Liver (tissue), 9 donors: Measurements from ENCODE around the gene DNPEP. TPM values are rescaled to one million over a fixed set of nuclear protein-coding genes. Genes with fewer than 3 reads are reported as not detected.

Experiments used
- DNase-seq: peaks from one replicate; pipeline ENCODE4 v3.0.0-alpha.2; 2017; ENCODE audit warnings: low spot score
- H3K27ac ChIP-seq, 2 donors: one replicate each; pipeline ENCODE4 v1.7.0; 2013; ENCODE audit warnings: inconsistent platforms in 2 of 2, low read length in 2 of 2, control low read depth in 1 of 2, low read depth in 1 of 2, mild to moderate bottlenecking in 1 of 2
- H3K27me3 ChIP-seq, 4 donors: one replicate each; pipeline versions ENCODE4 v1.6.1 to v1.7.0; 2013; ENCODE audit warnings: low read length in 3 of 4, inconsistent platforms in 1 of 4, mild to moderate bottlenecking in 1 of 4, moderate library complexity in 1 of 4; ENCODE audit not compliant: control insufficient read depth in 4 of 4, insufficient read depth in 4 of 4
- H3K36me3 ChIP-seq, 4 donors: one replicate each; pipeline versions ENCODE4 v1.6.1 to v1.7.0; 2013; ENCODE audit warnings: low read length in 3 of 4, mild to moderate bottlenecking in 3 of 4, low read depth in 1 of 4, moderate library complexity in 1 of 4; ENCODE audit not compliant: control insufficient read depth in 4 of 4, insufficient read depth in 3 of 4
- H3K4me1 ChIP-seq, 4 donors: one replicate each; pipeline versions ENCODE4 v1.6.1 to v1.7.0; 2013; ENCODE audit warnings: low read length in 3 of 4, mild to moderate bottlenecking in 3 of 4, moderate library complexity in 1 of 4; ENCODE audit not compliant: control insufficient read depth in 4 of 4, insufficient read depth in 4 of 4
- H3K4me3 ChIP-seq, 3 donors: one replicate each; pipeline versions ENCODE4 v1.6.1 to v1.7.0; 2013; ENCODE audit warnings: low read length in 3 of 3, control low read depth in 1 of 3, low read depth in 1 of 3, mild to moderate bottlenecking in 1 of 3
- H3K9ac ChIP-seq, 2 donors: one replicate each; pipeline ENCODE4 v1.7.0; 2013; ENCODE audit warnings: low read length in 2 of 2, mild to moderate bottlenecking in 2 of 2, moderate library complexity in 2 of 2, control low read depth in 1 of 2, low read depth in 1 of 2
- H3K9me3 ChIP-seq, 4 donors: one replicate each; pipeline versions ENCODE4 v1.6.1 to v1.7.0; 2013; ENCODE audit warnings: low read length in 3 of 4; ENCODE audit not compliant: control insufficient read depth in 4 of 4
- ATF3 ChIP-seq: IDR thresholded peaks from 2 replicates; pipeline ENCODE4 v1.6.1; 2016; ENCODE audit warnings: antibody characterized with exemption
- EGR1 ChIP-seq, 2 donors: IDR thresholded peaks; 2 replicates each; pipeline ENCODE4 v1.6.1; 2016 to 2018; ENCODE audit warnings: antibody characterized with exemption in 2 of 2, low read depth in 2 of 2
- FOXA2 ChIP-seq: IDR thresholded peaks from 2 replicates; pipeline ENCODE4 v1.6.1; 2016; ENCODE audit warnings: antibody characterized with exemption
- HNF4A ChIP-seq, 2 donors: conservative IDR thresholded peaks; 2 replicates each; pipeline ENCODE4 v1.6.1; 2016; ENCODE audit warnings: antibody characterized with exemption in 2 of 2, mild to moderate bottlenecking in 2 of 2
- HNF4G ChIP-seq: IDR thresholded peaks from 2 replicates; pipeline ENCODE4 v1.6.1; 2016; ENCODE audit warnings: antibody characterized with exemption
- NR2F2 ChIP-seq: IDR thresholded peaks from 2 replicates; pipeline ENCODE4 v1.6.1; 2016; ENCODE audit warnings: antibody characterized with exemption
- RAD21 ChIP-seq, 2 donors: IDR thresholded peaks; 2 replicates each; pipeline ENCODE4 v1.6.1; 2016; ENCODE audit warnings: antibody characterized with exemption in 2 of 2, mild to moderate bottlenecking in 2 of 2
- SP1 ChIP-seq: IDR thresholded peaks from 2 replicates; pipeline ENCODE4 v1.6.1; 2018; ENCODE audit warnings: antibody characterized with exemption, mild to moderate bottlenecking
- TAF1 ChIP-seq: conservative IDR thresholded peaks from 2 replicates; pipeline ENCODE4 v1.6.1; 2016; ENCODE audit warnings: antibody characterized with exemption, mild to moderate bottlenecking
- YY1 ChIP-seq: IDR thresholded peaks from 2 replicates; pipeline ENCODE4 v1.6.1; 2016; ENCODE audit warnings: antibody characterized with exemption, mild to moderate bottlenecking
- ZBTB33 ChIP-seq: IDR thresholded peaks from 2 replicates; pipeline ENCODE4 v1.6.1; 2016; ENCODE audit warnings: antibody characterized with exemption
- WGBS: extraction: QIAGEN DNeasy Blood & Tissue Kit; methylation state at CpG from one replicate; pipeline ENCODE4 v1.1.7; 2013; 5-methylcytosine and 5-hydroxymethylcytosine counted together
- polyA plus RNA-seq, 2 donors: library from polyadenylated mRNA; stranded (reverse) in 1 of 2; unstranded in 1 of 2; fragments of 200-250 nt in 1 of 2; fragments of >200 nt in 1 of 2; fragmentation: Nextera tagmentation in 1 of 2; extraction: Ambion mirVana in 1 of 2; gene quantifications; one replicate each; pipeline versions ENCODE4 v1.2.1 to v1.2.3, GENCODE V29; 2013 to 2015
- total RNA-seq, 2 donors: library from RNA; depleted of rRNA; stranded (reverse); fragments of >200 nt; gene quantifications; one replicate each; pipeline ENCODE4 v1.2.3, GENCODE V29; 2014
- TF ChIP-seq, protein P1 (sequence below): IDR thresholded peaks from 2 replicates; pipeline ENCODE4 v1.6.1; 2016; ENCODE audit warnings: antibody characterized with exemption
- TF ChIP-seq, protein P2 (sequence below): fragments of 150-350 bp; IDR thresholded peaks from 2 replicates; pipeline ENCODE4 v1.5.1; 2017; ENCODE audit warnings: improper control_type of control experiment, low read depth, low read length; ENCODE audit not compliant: missing input control
- donor health status: healthy.
- donor health status: healthy.
- donor health status: healthy.
- donor health status: healthy.
- donor health status: healthy.

Gene DNPEP
- total and polyA plus RNA-seq, 4 donors = 25.8 to 58.4 (median 45.8) TPM

GRCh38 chr2:219404291-219404910, 16.7 kb upstream of the DNPEP start:
- Histone ChIP-seq H3K36me3 (no peaks in the 10 kb centered on the region), H3K27ac (no peak overlapping the region), H3K27me3 (no peaks in the 10 kb centered on the region), H3K4me1 (peaks cover 0 to 3% (median 2%) of the 10 kb centered on the region in 4 donors), H3K9me3 (no peaks in the 10 kb centered on the region), H3K9ac (no peak overlapping the region), H3K4me3 (no peak overlapping the region)
- TF ChIP-seq, protein P1, sequence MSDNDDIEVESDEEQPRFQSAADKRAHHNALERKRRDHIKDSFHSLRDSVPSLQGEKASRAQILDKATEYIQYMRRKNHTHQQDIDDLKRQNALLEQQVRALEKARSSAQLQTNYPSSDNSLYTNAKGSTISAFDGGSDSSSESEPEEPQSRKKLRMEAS = no peak
- no peak for TF ChIP-seq SP1
- TF ChIP-seq ZBTB33 = no peak
- TF ChIP-seq EGR1 (IDR thresholded peaks at IDR 0.05; ENCODE audit: low read depth in 2 of 2) = no peak
- WGBS = 83% methylated on average over 10 of the region's 10 CpGs
- DNase-seq = no peak

- H3K9ac ChIP-seq = no peak overlapping the region
- no peak overlapping the region for H3K27ac ChIP-seq
- H3K36me3 ChIP-seq = no peaks in the 10 kb centered on the region
- no peak overlapping the region for H3K4me3 ChIP-seq
- DNase-seq = no peak
- 88% methylated on average over 9 of the region's 9 CpGs for WGBS
- H3K4me1 ChIP-seq = peaks cover 0 to 8% (median 6%) of the 10 kb centered on the region in 4 donors
- no peaks in the 10 kb centered on the region for H3K9me3 ChIP-seq
- TF ChIP-seq RAD21 (IDR thresholded peaks at IDR 0.05) = no peak
- no peak for TF ChIP-seq SP1
- TF ChIP-seq, protein P2, sequence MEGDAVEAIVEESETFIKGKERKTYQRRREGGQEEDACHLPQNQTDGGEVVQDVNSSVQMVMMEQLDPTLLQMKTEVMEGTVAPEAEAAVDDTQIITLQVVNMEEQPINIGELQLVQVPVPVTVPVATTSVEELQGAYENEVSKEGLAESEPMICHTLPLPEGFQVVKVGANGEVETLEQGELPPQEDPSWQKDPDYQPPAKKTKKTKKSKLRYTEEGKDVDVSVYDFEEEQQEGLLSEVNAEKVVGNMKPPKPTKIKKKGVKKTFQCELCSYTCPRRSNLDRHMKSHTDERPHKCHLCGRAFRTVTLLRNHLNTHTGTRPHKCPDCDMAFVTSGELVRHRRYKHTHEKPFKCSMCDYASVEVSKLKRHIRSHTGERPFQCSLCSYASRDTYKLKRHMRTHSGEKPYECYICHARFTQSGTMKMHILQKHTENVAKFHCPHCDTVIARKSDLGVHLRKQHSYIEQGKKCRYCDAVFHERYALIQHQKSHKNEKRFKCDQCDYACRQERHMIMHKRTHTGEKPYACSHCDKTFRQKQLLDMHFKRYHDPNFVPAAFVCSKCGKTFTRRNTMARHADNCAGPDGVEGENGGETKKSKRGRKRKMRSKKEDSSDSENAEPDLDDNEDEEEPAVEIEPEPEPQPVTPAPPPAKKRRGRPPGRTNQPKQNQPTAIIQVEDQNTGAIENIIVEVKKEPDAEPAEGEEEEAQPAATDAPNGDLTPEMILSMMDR = no peak
- TF ChIP-seq YY1 = no peak
- TF ChIP-seq TAF1 = no peak
- no peak for TF ChIP-seq ATF3
- TF ChIP-seq NR2F2 = no peak
- no peak for TF ChIP-seq EGR1 (IDR thresholded peaks at IDR 0.05; ENCODE audit: low read depth in 2 of 2)
- no peak for TF ChIP-seq HNF4A (conservative IDR thresholded peaks at IDR 0.05)
- no peak for TF ChIP-seq FOXA2
- no peak for TF ChIP-seq HNF4G
- no peaks in the 10 kb centered on the region for H3K27me3 ChIP-seq
These were observed 16.1 kb upstream of the DNPEP start for GRCh38 chr2:219403861-219404260.
